ENCODE data around the gene SEC11A.

- TF ChIP-seq CTCF (IDR thresholded peaks at IDR 0.05; ENCODE audit: insufficient read depth, low read length, poor library complexity, severe bottlenecking) (no peak), EZH2phosphoT487 (conservative IDR thresholded peaks at IDR 0.05; ENCODE audit: low read length) (no peak)
These were observed 67.4 kb downstream of the SEC11A start for GRCh38 chr15:84648539-84648938.

Measured in SU-DHL-6 (cell line).